Tibial nerve (tissue), 4 donors: Measurements from ENCODE around the gene ABLIM2. TPM values are rescaled to one million over a fixed set of nuclear protein-coding genes. Genes with fewer than 3 reads are reported as not detected.

Experiments
- DNase-seq, 2 donors: peaks; one replicate each; pipeline ENCODE4 v3.0.0-alpha.2; 2019; ENCODE audit warnings: low spot score in 2 of 2
- H3K27ac ChIP-seq, 4 donors: fragments of 200-600 bp; sonication (generic) in 3 of 4; one replicate each; pipeline ENCODE4 v1.5.1; 2017 to 2019; ENCODE audit warnings: mild to moderate bottlenecking in 1 of 4
- H3K27me3 ChIP-seq, 2 donors: fragments of 200-600 bp; sonication (generic) in 1 of 2; one replicate each; pipeline versions ENCODE4 v1.5.1 to v1.6.0; 2017 to 2019
- H3K36me3 ChIP-seq, 3 donors: fragments of 200-600 bp; sonication (generic); one replicate each; pipeline ENCODE4 v1.5.1; 2018 to 2019
- H3K4me1 ChIP-seq, 4 donors: fragments of 200-600 bp; sonication (generic) in 3 of 4; one replicate each; pipeline ENCODE4 v1.5.1; 2017 to 2019
- H3K4me3 ChIP-seq, 4 donors: fragments of 200-600 bp; sonication (generic) in 3 of 4; one replicate each; pipeline ENCODE4 v1.5.1; 2017 to 2019; ENCODE audit warnings: mild to moderate bottlenecking in 1 of 4, moderate library complexity in 1 of 4
- H3K9me3 ChIP-seq, 4 donors: fragments of 200-600 bp; sonication (generic) in 3 of 4; one replicate each; pipeline ENCODE4 v1.5.1; 2017 to 2019
- CTCF ChIP-seq, 5 experiments: fragments of 200-600 bp in 3 of 5; fragments of 450-650 bp in 2 of 5; sonication (generic) in 3 of 5; IDR thresholded peaks; one replicate each; pipeline ENCODE4 v1.5.1; 2016 to 2019; ENCODE audit warnings: antibody characterized with exemption in 5 of 5, mild to moderate bottlenecking in 3 of 5, moderate library complexity in 2 of 5
- EP300 ChIP-seq, 2 donors: sonication (generic); formaldehyde crosslinking; IDR thresholded peaks; one replicate each; pipeline ENCODE4 v1.6.1; 2017; ENCODE audit warnings: antibody characterized with exemption in 2 of 2, mild to moderate bottlenecking in 1 of 2
- POLR2A ChIP-seq, 2 donors: fragments of 450-650 bp; IDR thresholded peaks; one replicate each; pipeline ENCODE4 v1.6.1; 2017; ENCODE audit warnings: antibody characterized with exemption in 2 of 2, mild to moderate bottlenecking in 2 of 2, moderate library complexity in 2 of 2
- WGBS, 2 donors: methylation state at CpG; one replicate each; pipeline ENCODE4 v1.1.5; 2018; 5-methylcytosine and 5-hydroxymethylcytosine counted together
- total RNA-seq, 4 donors: library from RNA; depleted of rRNA; stranded (reverse); fragments of >200 nt; gene quantifications; one replicate each; pipeline ENCODE4 v1.1.0, GENCODE V29; 2016

Gene ABLIM2
- total RNA-seq, 4 donors from 2014 or later: 29.1 to 125 (median 41.7) TPM

DNA sequence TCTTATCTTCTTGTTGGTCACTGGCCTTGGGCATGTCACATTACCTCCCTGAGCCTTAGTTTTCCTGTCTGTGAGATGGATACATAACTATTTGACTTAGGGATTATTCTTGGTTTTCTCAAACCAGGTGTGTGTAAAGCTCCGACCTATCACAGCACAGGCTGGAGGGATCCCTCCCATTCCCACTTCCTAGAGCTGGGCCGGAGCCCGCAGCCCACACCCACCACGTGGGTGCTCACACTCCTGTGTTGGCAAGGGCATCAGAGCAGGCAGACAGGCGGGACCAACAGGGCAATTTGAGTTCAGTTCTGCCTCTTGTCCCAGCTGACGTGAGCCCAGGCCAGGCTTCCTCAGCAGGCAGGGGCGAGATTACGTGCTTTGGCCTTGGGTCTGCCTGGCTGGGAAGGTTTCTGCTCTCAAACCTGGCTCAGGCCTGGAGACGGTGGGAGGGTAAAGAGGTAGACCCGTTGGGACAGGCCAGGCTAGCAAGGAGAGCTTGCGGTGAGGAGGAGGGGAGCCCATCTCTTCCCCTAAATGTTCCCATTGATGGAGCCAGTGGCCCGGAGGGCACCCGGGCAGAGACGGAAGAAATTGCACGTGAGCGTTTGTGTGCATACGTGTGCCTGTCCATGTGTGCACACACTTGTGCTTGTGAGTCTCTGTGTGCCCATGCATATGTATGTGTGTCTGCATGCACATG, 39.7 kb upstream of the ABLIM2 start:
- 71 to 77% methylated on average over 12 to 16 of the region's 17 CpGs for WGBS, 2 donors
- H3K27ac ChIP-seq: peak overlapping the region in 3 of 4 donors; percentile 9 to 84 (median 12)
- TF ChIP-seq CTCF (IDR thresholded peaks at IDR 0.05): no peak
- TF ChIP-seq POLR2A (IDR thresholded peaks at IDR 0.05): no peak
- no peak for TF ChIP-seq EP300 (IDR thresholded peaks at IDR 0.05)
- H3K27me3 ChIP-seq: no peaks in the 10 kb centered on the region
- H3K9me3 ChIP-seq: no peaks in the 10 kb centered on the region
- peaks cover 0 to 40% (median 28%) of the 10 kb centered on the region in 4 donors for H3K4me1 ChIP-seq
- peak overlapping the region in 1 of 4 donors; percentile 49 for H3K4me3 ChIP-seq
- DNase-seq: no peak
- H3K36me3 ChIP-seq: no peaks in the 10 kb centered on the region

- 83 to 88% methylated on average over 11 to 13 of the region's 13 CpGs for WGBS, 2 donors
- peaks cover 0 to 47% (median 28%) of the 10 kb centered on the region in 4 donors for H3K4me1 ChIP-seq
Observed at GRCh38 chr4:8197521-8197920, 38.9 kb upstream of the ABLIM2 start.

GRCh38 chr4:8195841-8196458, 37.3 kb upstream of the ABLIM2 start:
- TF ChIP-seq EP300 (IDR thresholded peaks at IDR 0.05) (no peak), CTCF (IDR thresholded peaks at IDR 0.05) (no peak), POLR2A (IDR thresholded peaks at IDR 0.05) (no peak)
- Histone ChIP-seq H3K36me3 (no peaks in the 10 kb centered on the region), H3K27ac (no peak overlapping the region), H3K27me3 (no peaks in the 10 kb centered on the region), H3K9me3 (no peaks in the 10 kb centered on the region), H3K4me1 (peaks cover 0 to 42% (median 21%) of the 10 kb centered on the region in 4 donors), H3K4me3 (no peak overlapping the region)
- 81% methylated on average over 17 to 20 of the region's 20 CpGs for WGBS, 2 donors
- no peak for DNase-seq

More at GRCh38 chr4:8197521-8197920, 38.9 kb upstream of the ABLIM2 start:
- DNase-seq: no peak
- H3K4me3 ChIP-seq: no peak overlapping the region
- no peaks in the 10 kb centered on the region for H3K9me3 ChIP-seq
- TF ChIP-seq CTCF (IDR thresholded peaks at IDR 0.05) (no peak), POLR2A (IDR thresholded peaks at IDR 0.05) (no peak), EP300 (IDR thresholded peaks at IDR 0.05) (no peak)
- peak overlapping the region in 2 of 4 donors; percentile 1 to 9 for H3K27ac ChIP-seq
- no peaks in the 10 kb centered on the region for H3K36me3 ChIP-seq
- no peaks in the 10 kb centered on the region for H3K27me3 ChIP-seq

DNA sequence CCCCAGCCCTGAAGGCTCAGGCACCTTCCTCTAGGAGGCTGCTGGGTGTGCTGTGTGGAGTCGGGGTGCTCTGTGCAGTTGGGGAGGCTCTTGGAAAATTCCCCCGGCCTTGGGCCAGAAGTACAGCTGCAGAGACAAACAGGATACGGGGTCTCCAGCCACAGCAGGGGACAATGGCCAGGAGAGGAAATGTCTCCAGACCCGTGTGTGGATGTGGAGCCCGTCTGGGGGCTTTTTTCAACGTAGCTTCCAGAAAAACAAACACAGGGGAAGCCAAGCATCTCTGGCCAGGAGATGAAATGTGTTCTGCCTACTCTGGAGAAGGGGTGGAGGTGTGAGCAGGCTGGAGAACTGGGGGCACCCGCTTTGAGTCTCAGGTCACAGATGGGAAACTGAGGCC, 36.8 kb upstream of the ABLIM2 start:
- H3K27me3 ChIP-seq: no peaks in the 10 kb centered on the region
- peaks cover 0 to 43% (median 19%) of the 10 kb centered on the region in 4 donors for H3K4me1 ChIP-seq
- no peaks in the 10 kb centered on the region for H3K9me3 ChIP-seq
- no peak for DNase-seq
- H3K36me3 ChIP-seq: no peaks in the 10 kb centered on the region
- WGBS, 2 donors: 56 to 57% methylated on average over 6 to 7 of the region's 7 CpGs
- no peak overlapping the region for H3K4me3 ChIP-seq
- no peak overlapping the region for H3K27ac ChIP-seq
- TF ChIP-seq EP300 (IDR thresholded peaks at IDR 0.05): no peak
- TF ChIP-seq CTCF (IDR thresholded peaks at IDR 0.05): no peak
- TF ChIP-seq POLR2A (IDR thresholded peaks at IDR 0.05): no peak
